B cell (primary cell): Measurements from ENCODE around the gene MBOAT1.

Source experiments
- CTCF ChIP-seq: fragments of 200-600 bp; IDR thresholded peaks from one replicate; pipeline ENCODE4 v1.8.0; 2022; ENCODE audit warnings: antibody characterized with exemption, mild to moderate bottlenecking
- EZH2 ChIP-seq: IDR thresholded peaks from 2 replicates; pipeline ENCODE4 v1.6.1; 2012; ENCODE audit warnings: borderline replicate concordance, low read depth, mild to moderate bottlenecking, moderate library complexity, low read length; ENCODE audit not compliant: insufficient read depth, poor library complexity, severe bottlenecking

- TF ChIP-seq CTCF (no peak), EZH2 (no peak)
These were observed 63.8 kb downstream of the MBOAT1 start for GRCh38 chr6:20148433-20148832.
